ENCODE measurements around the gene FHOD1. TPM values are rescaled to one million over a fixed set of nuclear protein-coding genes. Genes with fewer than 3 reads are reported as not detected.

The FHOD1 gene
- total and polyA plus RNA-seq, 10 of the 15 experiments (the other 5 are each of a cell fraction or from before 2014, with no cell fraction given), result 8.9 to 65.7 (median 18.1) TPM

- TF ChIP-seq CBFB (IDR thresholded peaks at IDR 0.05; ENCODE audit: low read depth) (peak; percentile 96), SMAD1 (IDR thresholded peaks at IDR 0.05; ENCODE audit: low read depth, partially characterized antibody) (peak; percentile 39), CHD2 (IDR thresholded peaks at IDR 0.05; ENCODE audit: borderline replicate concordance, low read depth, low read length) (peak; percentile 90), KAT2A (conservative IDR thresholded peaks at IDR 0.05; ENCODE audit: control insufficient read depth, low read depth, low read length) (no peak), TARDBP (IDR thresholded peaks at IDR 0.05; ENCODE audit: borderline replicate concordance) (peak; percentile 96), BHLHE40 (IDR thresholded peaks at IDR 0.05; ENCODE audit: borderline replicate concordance in 1 of 2, low read depth in 2 of 2, low read length in 1 of 2) (peak; percentile 34 to 70; a peak in 2 of 4 replicates), NFYA (IDR thresholded peaks at IDR 0.05; ENCODE audit: borderline replicate concordance, low read depth, low read length) (no peak), SIN3A (IDR thresholded peaks at IDR 0.05; ENCODE audit: low read depth, low read length) (peak; percentile 98), EED (IDR thresholded peaks at IDR 0.05; ENCODE audit: low read depth) (no peak), SPI1 (IDR thresholded peaks at IDR 0.05; ENCODE audit: borderline replicate concordance, insufficient read depth, low read depth, low read length) (peak; percentile 65), GABPA (IDR thresholded peaks at IDR 0.05; ENCODE audit: low read depth) (peak; percentile 100), TCF3 (IDR thresholded peaks at IDR 0.05; ENCODE audit: borderline replicate concordance, insufficient read depth, low read depth, low read length) (no peak), CREB1 (IDR thresholded peaks at IDR 0.05; ENCODE audit: low read depth) (peak; percentile 100), ZZZ3 (IDR thresholded peaks at IDR 0.05; ENCODE audit: control insufficient read depth, insufficient read length, low read depth) (no peak), JUND (IDR thresholded peaks at IDR 0.05; ENCODE audit: low read depth, low read length) (peak; percentile 29; the same call in 1 of the 2 replicates), ZBTB4 (CRISPR knock-in tag; IDR thresholded peaks at IDR 0.05) (no peak), PBX3 (IDR thresholded peaks at IDR 0.05; ENCODE audit: insufficient replicate concordance, low read depth, low read length) (no peak), MAX (IDR thresholded peaks at IDR 0.05; ENCODE audit: low read depth, low read length) (peak; percentile 66), HDGF (IDR thresholded peaks at IDR 0.05) (peak; percentile 86; the same call in 1 of the 2 replicates), PRDM15 (CRISPR knock-in tag; IDR thresholded peaks at IDR 0.05) (no peak)
Measured at GRCh38 chr16:67226804-67227566, 20.3 kb downstream of the FHOD1 start, which contains the start of gene TMEM208 (continued).

All from GM12878 (cell line).